ENCODE data around the gene CHD5. TPM values are rescaled to one million over a fixed set of nuclear protein-coding genes. Genes with fewer than 3 reads are reported as not detected.

CHD5 gene
- polyA plus RNA-seq, 3 donors: 0.30 to 0.78 (median 0.41) TPM

GRCh38 chr1:6113116-6113515 is 67.0 kb downstream of the CHD5 start:
- DNase-seq: no peak

GRCh38 chr1:6112690-6113005 is 67.5 kb downstream of the CHD5 start:
- no peak for DNase-seq

DNA sequence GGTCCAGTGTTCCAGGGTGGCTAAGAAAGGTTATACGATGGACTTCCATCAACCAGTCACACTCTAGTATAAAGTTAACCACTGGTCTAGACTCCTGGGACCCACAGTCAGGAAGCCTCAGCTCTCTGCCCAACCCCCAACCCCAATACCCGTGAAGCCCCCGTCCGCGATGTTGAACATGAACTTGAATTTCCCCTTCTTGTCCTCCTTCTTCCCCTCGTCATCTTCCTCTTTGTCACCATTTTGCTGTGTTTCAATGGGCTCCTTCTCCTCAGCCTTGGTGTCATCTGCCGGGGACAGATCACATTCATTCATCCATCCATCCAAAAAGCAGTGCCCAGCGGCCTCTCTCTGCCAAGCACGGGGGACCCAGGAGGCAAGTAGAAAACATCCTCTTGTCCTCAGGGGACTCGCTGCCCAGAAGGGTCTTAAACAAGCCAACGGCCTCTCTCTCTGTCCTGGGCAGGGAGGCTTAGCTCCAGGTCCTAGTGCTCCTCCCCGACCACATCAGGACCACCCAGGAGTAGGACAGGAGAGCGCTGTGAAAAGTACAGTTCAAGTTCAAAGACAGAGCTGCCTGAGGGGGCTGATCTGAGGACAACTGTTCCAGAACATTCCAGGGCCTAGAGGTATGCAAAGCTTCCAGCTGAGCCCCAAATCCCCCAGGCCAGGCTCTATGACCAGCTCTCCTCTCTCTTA is 68.0 kb downstream of the CHD5 start:
- DNase-seq: no peak

GRCh38 chr1:6111571-6111970 is 68.5 kb downstream of the CHD5 start:
- no peak for DNase-seq

- DNase-seq: no peak
These were observed 69.8 kb downstream of the CHD5 start for GRCh38 chr1:6110326-6110725.

DNA sequence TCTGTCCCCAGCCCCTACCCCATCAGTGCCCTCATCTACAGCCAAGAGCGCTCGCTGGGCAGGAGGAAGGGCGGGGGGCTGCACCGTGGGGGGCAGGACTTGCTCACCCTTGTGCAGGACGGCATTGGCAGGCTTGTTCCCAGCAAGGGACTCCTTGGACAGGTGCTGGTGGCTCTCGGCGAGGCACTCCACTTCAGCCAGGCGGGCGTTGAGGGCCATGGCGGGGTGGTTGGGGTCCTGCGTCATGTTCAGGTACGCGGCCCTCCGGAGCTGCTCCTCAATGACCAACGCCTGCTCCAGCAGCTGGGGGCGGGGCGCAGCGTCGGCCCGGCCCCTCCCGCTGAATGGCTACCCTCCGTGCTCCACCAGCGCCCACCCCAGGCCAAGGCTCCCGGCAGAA is 70.4 kb downstream of the CHD5 start:
- DNase-seq: no peak

- no peak for DNase-seq
These were observed 71.0 kb downstream of the CHD5 start for GRCh38 chr1:6108937-6109614.

GRCh38 chr1:6108476-6108875 is 71.6 kb downstream of the CHD5 start:
- no peak for DNase-seq

GRCh38 chr1:6107409-6108356 is 72.4 kb downstream of the CHD5 start:
- no peak for DNase-seq

- no peak for DNase-seq
These were observed 73.1 kb downstream of the CHD5 start for GRCh38 chr1:6106977-6107376.

DNA sequence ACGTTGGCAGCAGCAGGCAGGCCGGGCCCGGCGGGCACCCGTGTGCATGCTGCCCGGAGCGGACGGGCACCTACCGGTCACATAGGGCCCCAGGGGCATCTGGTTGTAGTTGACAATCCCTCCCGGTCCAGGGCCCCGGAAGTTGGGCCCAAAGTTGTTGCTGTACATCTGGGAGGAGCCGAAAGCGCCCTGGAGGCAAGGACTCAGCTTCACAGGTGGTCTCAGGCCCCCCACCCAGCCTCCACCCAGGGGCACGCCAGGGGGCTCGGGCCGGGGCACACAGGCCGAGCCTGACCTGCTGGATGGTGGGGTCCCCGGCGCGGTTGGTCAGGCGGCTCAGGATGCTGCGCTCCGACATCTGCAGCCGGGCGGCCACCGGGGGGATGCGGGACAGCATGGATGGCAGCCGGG is 73.8 kb downstream of the CHD5 start:
- no peak for DNase-seq

GRCh38 chr1:6105763-6106162 is 74.4 kb downstream of the CHD5 start:
- no peak for DNase-seq

DNA sequence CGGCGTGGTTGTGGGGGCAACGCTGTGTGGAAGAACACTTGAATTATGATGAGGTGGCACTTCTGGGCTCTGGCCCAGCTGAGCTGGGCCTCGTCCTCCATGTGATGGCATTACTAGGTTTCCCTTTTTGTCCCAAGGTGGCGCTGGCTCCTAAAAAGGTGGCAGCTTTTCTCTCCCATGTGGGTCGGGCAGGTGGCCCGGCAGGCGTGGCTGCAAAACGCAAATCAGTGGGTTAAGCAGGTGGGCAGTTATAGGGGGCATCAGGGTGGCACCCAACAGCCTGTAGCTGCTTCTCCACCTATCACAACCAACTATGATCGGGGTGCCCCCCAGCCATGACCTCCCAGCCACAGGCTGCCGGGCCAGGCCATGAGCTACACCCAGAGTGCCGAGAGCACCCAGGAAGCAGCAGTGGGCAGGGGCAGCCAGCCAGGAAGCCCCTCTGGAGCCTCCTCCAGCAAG is 74.9 kb downstream of the CHD5 start:
- no peak for DNase-seq

DNA sequence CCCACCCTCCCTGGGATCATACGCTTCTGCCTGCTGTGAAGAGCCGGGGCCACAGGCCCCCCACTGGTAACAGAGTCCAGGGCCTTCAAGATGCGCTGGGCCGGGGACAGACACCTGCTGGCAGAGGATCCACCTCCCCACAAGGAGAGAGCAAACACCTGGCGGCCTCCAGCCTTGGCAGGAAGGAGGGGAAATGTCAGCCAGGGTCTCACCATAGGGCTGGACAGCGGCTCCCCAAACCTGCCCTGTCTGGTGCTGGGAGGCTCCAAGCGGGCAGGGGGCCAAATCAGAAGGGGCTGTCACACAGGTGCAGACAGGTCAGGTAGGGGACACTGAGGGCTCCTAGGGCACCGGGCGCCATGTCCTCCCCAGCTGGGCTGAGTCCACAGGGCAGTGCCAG is 75.5 kb downstream of the CHD5 start:
- DNase-seq: no peak

GRCh38 chr1:6103854-6104530 is 76.1 kb downstream of the CHD5 start:
- no peak for DNase-seq

DNA sequence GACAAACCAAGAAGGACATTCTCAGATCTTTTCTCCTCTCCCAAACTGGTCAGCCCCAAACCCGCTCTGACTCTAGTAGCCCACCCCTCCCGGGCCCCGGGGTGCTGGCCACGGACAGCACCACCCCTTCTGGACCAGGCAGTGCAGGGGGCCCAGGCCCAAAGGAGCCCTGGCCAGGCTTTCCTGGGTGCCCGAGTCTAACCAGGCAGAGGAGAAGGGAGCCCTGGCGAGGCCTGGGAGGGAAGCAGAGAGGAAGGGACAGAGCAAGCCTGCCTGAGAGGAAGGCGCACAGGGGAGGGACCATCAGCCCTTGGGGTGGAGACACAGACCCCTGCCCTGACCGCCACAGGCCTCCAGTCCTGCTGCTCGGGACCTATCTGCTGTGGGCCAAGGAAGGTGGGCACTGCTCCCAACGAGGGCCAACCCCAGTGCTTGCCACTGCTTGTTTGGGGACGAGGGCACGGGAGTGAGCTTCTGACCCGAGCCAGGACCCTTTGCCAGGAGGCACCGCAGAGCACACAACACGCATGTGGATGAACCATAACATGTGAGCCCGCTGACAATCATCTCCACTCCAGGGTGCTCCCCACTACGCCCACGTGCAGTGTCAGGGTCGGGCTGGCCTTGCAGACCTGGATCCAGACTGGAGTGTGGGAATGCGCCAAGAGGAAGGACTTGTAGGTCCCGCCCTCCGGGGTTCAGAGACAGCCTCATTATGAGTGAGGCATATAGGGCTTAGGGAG is 76.8 kb downstream of the CHD5 start:
- no peak for DNase-seq

GRCh38 chr1:6102532-6102845 is 77.6 kb downstream of the CHD5 start:
- no peak for DNase-seq

- DNase-seq: no peak
These were observed 78.1 kb downstream of the CHD5 start for GRCh38 chr1:6101826-6102531.

DNA sequence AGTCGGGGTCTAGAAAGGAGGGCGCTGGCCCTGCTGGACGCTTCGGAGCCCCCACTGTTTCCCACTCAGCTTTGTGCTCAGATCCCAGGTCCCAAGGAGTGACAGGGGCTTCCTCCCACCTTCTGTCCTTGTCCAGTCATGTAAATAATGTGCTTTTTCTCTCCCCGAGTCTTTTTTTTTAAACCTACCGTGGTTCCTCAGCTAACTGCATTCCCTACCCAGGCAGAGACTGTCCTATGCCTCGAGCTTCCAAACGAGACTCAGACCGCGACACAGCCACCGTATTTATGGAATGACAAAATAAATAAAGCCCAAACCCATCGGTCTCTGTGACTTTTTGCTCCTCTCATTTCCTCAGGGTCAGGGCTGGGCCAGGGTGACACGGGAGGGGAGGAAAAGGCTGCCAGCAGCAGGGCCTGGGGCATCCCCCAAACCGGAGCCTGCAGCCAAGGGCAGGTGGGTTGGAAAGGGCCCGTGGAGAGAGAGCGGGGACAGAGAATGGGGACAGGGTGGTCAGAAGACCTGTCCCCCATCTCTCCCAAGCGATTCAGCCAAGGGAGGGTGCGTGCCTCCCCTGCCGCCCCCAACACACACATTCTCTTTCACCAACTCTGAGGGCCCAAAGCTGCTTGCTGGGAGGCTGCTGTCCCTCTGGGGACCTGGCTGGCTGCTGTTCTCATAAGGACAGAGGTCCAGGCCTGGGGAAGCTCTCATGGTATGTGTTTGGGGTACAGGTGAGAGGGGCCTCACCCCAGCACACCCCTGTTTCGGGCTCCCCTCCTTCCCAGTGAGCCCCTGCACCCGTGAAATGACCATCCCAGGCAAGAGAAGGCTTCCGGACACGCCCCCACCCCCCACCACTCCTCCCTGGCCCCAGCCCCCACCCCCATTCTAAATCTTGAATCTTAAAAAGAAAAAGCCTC is 79.0 kb downstream of the CHD5 start:
- no peak for DNase-seq
